GM04503 (cell line): ENCODE measurements around the gene ABCA1.
"Not testable (repeated sequence)": the region's sequence is repeated elsewhere in the genome, so short reads cannot be mapped to it uniquely, and the experiment has no call there.

Experiments used
- DNase-seq: peaks from one replicate; pipeline ENCODE4 v3.0.0-alpha.2; 2012; ENCODE audit warnings: low read depth

Gene ABCA1

DNA sequence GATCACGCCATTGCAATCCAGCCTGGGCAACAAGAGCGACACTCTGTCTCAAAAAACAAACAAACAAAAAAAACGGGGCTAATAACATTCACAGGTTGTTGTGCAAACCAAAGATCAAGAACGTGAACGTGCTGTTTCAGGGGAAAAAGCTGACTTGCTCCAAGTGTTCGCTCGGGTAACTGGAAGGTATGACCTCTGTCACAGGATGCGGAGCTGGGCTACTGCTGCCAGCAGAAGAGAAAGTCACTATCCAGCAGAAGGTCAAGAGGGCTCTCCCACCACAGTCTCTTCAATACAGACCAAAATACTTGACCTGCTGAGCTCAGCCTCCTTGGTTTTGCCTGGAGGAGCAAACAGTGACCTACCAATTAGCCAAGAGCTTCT is 59.7 kb downstream of the ABCA1 start:
- no peak for DNase-seq

- no peak for DNase-seq
Observed at GRCh38 chr9:104866191-104866590, 61.8 kb downstream of the ABCA1 start.

DNA sequence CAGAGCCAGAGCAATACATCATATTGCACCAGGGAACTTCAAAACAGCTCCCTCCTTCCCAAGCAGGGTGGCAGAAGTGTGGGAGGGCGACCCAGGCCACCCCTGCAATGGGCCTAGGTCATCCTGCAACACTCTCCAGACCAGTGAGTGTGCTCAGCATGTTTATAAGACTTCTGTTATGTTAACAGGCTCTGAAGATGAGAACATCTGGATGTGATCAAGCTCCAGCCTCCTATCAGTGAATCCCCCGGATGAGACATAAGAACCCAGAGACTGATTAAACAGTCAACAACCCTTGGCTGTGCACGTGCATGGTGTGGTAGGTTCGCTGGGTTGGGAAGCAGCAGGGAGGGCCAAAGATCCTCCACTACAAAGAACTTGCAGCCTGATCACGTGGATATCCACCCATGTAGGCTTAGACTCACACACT is 63.3 kb downstream of the ABCA1 start:
- DNase-seq = peak; percentile 66

GRCh38 chr9:104863180-104863883 is 64.6 kb downstream of the ABCA1 start:
- peak; percentile 53 for DNase-seq

GRCh38 chr9:104861397-104861796 is 66.6 kb downstream of the ABCA1 start:
- DNase-seq = no peak

- DNase-seq = no peak
Observed at GRCh38 chr9:104860263-104860662, 67.7 kb downstream of the ABCA1 start.

DNA sequence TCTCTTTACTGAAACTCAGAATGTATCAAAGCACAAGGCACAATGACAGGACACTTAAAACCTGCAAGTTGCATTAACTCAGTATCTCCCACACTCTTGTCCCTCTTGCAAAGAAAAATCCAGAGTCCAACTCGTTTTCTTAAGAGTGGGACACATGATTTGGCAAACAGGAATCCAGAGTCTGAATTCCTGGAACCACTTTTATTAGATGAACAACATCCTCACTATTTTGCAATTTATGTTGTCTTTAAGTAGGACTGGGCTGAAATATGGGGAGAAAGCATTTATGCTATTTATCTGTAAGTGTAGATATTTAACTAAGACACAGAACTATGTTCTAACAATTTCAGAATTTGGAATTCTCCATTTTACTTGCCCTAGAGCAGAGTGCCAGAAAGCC is 69.1 kb downstream of the ABCA1 start:
- DNase-seq = no peak

DNA sequence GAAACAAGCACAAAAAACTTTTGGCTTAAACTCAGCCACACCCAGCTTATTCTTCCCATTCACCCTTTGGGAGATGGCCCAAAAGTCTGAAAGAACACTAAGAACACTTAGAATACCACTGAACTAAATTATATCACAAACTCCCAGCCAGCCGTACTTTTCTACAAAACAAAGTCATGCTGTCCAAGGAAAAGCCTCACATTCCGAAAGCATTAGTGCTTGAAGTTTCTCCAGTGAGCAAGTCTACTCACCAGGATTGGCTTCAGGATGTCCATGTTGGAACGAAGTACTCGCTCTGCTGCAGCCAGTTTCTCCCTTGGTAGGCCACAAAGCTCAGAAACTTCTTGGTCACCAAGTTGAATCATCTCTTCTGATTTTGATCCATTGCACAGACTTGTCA is 69.7 kb downstream of the ABCA1 start:
- peak; percentile 92 for DNase-seq

DNA sequence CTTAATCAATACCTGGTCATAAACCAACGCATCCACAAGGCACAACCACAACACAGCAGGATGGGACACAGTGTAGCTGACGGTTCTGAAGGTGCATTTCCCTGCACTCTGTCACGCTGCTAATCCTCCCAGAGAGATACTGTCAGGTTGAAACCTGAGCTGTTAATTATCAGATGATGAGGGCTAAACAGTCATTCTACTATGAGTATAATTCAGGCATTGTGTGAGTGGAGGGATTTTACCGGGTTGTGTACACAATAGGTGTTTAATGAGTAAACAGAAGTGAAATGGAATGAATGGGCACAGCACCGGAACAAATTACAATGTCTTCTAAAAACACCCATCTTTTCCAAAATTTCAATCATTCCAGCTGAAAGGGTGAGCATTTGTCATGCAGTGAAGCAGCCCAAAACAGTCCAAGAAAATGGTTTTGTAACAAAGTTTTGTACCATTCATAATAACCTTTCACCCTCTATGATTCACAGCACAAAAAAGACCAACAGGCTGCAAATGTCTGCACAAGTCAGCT is 71.5 kb downstream of the ABCA1 start:
- DNase-seq = no peak

- DNase-seq = no peak
Observed at GRCh38 chr9:104855807-104856206, 72.1 kb downstream of the ABCA1 start.

- DNase-seq = not testable (repeated sequence)
Observed at GRCh38 chr9:104855258-104855657, 72.7 kb downstream of the ABCA1 start.

DNA sequence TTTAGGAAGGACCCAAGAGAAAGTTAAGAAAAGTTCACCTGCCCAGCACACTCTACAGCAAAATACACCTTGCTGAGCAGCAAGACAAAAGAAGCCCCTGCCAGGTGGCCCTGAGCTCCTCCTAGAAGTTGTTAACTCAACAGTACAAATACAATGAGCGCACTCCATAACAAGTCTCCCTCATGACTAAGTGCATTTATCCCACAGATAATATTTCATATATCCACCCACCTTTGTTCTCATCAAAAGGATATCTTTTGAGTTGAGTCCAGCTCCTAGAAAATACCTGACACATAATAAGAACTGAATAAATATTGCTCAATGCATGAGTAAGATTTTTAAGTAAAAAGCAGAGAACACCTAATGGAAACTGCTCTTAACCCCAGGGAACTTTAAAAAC is 73.3 kb downstream of the ABCA1 start:
- no peak for DNase-seq

DNA sequence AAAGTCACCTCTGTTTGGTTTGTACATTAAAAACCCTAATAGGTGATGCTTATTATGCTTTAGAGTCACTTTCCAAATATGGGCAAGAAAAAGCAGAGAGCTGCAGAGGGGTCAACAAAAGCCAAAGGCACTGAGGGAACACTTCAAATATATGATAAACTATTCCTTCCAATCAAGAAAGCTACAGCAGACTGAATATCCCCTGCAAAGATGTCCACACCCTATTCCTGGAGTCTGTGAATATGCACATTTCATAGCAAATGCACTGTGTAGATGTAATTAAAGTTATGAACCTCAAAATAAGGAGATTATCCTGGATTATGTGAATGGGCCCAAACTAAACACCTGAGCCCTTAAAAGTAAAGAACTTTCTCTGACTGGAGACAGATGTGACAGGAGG is 74.3 kb downstream of the ABCA1 start:
- DNase-seq = no peak

GRCh38 chr9:104853159-104853558 is 74.8 kb downstream of the ABCA1 start:
- DNase-seq = no peak

DNA sequence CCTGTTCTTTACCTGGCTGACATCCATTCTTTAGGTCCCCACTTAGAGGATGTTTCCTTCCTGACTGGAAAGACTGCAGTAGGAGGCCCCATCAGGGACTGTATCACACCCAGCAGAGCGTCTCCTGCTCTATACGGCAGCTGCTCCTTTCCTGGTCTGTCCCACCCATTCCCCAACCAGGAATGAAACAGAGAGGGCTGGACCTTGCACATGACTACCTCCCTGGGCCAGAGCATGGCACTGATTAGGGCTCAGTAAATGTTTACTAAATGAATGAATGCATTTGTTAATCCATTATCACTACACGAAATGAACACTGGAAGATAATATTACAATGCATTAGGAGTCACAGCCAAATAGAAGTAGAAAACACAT is 76.4 kb downstream of the ABCA1 start:
- DNase-seq = no peak

DNA sequence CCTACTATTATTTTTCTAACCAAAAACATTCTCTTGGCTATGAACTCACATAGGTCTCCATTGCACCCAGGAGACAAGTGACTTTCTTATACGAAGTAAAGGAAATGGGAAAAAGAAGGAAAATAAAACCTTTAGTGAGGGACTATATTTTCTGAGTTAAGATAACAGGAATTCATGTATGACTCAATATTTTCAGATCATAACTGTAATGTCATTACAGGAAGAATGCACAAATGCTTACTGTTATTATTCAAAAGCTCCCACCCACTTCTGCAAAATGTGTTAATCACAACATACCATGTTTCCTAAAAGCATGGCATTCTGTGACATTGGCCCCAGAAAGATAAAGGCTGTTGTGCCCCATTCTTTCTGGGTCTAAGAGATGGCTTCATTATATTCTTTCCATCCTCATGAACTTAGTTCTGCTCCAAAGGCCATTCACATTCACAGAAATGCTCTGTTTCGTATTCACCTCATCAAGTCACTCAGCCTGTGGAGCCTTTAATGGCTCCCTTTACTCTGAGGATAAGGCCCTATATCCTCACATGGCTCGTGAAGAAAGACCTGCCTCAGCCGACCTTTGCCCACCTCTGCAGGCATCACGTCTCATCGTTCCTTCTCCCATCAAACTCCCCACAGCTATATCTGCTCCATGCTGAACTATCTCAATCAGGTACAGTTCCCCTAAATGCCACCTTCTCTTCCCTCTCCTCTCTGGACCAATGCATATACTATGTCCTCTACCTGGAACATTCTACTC is 77.0 kb downstream of the ABCA1 start:
- DNase-seq = no peak

GRCh38 chr9:104849023-104849422 is 78.9 kb downstream of the ABCA1 start:
- no peak for DNase-seq

DNA sequence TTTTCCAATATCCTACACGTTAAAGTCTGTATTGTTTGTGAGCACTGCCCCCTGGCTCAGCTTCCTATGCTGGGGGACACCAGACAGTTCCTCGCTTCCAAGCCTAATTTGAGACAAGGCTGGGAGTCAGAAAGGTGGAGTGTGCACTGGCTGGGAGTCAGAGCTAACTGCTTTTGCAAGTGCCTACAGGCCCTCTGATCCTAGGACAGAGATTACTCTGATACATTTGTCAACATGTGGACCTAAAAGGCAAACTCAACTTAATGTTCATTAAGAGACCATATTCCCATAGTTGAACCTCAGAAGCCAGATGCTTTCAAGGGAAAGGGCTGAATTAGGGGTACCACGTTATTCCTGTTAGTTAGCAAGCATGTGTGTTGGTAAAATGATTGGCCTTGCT is 83.2 kb downstream of the ABCA1 start:
- no peak for DNase-seq

DNA sequence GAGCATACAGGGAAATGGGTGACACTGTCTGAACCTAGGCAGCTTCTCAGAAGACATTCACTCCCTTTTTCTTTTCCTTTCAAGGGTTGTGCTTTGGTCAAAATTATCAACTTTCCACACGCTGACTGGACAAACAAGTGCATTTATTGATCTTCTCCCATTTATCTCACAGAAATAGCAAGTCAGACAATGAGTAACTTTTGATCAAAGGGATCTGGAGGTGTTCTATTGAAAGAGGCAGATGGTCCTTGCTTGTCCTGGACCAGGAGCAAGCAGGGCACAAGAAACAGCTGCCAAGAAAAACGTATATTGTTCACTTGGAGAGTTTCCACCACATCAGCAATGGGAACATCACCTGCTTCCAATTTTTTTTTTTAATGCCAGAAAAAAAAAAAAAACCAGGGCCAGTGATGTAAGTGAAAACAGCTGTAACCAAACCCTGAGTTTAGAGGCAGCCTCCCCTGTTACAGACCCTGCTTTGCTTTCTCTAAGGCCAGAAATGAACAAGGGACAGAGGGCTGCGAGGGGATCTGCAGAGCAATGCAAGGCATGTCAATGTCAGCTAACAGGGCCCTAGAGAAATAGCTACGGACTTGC is 84.2 kb downstream of the ABCA1 start:
- no peak for DNase-seq

DNA sequence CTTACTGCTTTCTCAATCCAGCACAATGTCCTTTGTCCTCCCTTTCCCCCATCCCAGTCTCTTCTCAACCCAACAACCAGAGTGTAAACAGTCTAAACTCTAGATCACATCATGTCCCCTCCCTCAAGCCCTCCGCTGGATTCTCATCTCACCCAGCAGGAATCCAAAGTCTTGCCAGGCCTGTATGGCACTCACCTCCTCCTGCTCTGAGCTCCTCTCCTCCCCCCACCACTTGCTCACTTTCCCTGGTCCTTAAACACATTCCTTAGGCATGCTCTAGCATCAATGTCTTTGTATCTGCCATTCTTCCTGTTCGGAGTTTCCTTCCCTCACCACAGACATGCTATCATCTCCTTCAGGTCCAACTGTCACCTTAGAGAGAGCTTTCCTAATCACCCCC is 85.3 kb downstream of the ABCA1 start:
- DNase-seq = no peak

- no peak for DNase-seq
Observed at GRCh38 chr9:104841601-104842141, 86.3 kb downstream of the ABCA1 start.

- DNase-seq = no peak
Observed at GRCh38 chr9:104838958-104839357, 89.0 kb downstream of the ABCA1 start.

GRCh38 chr9:104836767-104837166 is 91.2 kb downstream of the ABCA1 start:
- no peak for DNase-seq
